Activated naive CD8-positive, alpha-beta T cell treated with anti-CD3 and anti-CD28 coated beads, Interleukin-2, amount 50 U/mL, for 24 hours (primary cell): ENCODE results near the gene ACVR1C.

Experiments used
- ATAC-seq: fragments of 150-1000 bp; cut with Tn5 transposase; one replicate; pipeline ENCODE4 v1.10.0; 2021
- DNase-seq: peaks from one replicate; pipeline ENCODE4 v3.0.0; 2021
- H3K27ac Mint-ChIP-seq: one replicate; pipeline ENCODE4 v1.8.0; 2021; ENCODE audit warnings: mild to moderate bottlenecking, mixed read lengths
- H3K27me3 Mint-ChIP-seq: one replicate; pipeline ENCODE4 v1.8.0; 2021; ENCODE audit warnings: mixed read lengths
- H3K36me3 Mint-ChIP-seq: one replicate; pipeline ENCODE4 v1.8.0; 2021; ENCODE audit warnings: low read depth, mixed read lengths
- H3K4me1 Mint-ChIP-seq: one replicate; pipeline ENCODE4 v1.8.0; 2021; ENCODE audit warnings: mixed read lengths
- H3K4me3 Mint-ChIP-seq: one replicate; pipeline ENCODE4 v1.8.0; 2021; ENCODE audit warnings: mild to moderate bottlenecking, moderate library complexity, mixed read lengths
- H3K9me3 Mint-ChIP-seq: one replicate; pipeline ENCODE4 v1.8.0; 2021; ENCODE audit warnings: mixed read lengths

Gene ACVR1C

GRCh38 chr2:157628477-157629415, at the start of gene ACVR1C:
ACVR1C (minus strand) TSS chr2:157628864; CDS start chr2:157628644, 220 bp downstream.
- Mint-ChIP-seq H3K4me1 (peaks cover 28% of the 10 kb centered on the region), H3K9me3 (peaks cover 4% of the 10 kb centered on the region), H3K27ac (peak within 1 kb of the TSS; percentile 61), H3K27me3 (peaks cover 24% of the 10 kb centered on the region), H3K4me3 (peak within 1 kb of the TSS; percentile 77), H3K36me3 (no peaks in the 10 kb centered on the region)
- DNase-seq: peak; percentile 67
- ATAC-seq: peak; percentile 79

GRCh38 chr2:157677941-157678340, 49.3 kb upstream of the ACVR1C start:
- Mint-ChIP-seq H3K36me3 (no peaks in the 10 kb centered on the region), H3K27me3 (peaks cover 4% of the 10 kb centered on the region), H3K4me1 (no peaks in the 10 kb centered on the region), H3K27ac (no peak overlapping the region), H3K4me3 (no peak overlapping the region), H3K9me3 (no peaks in the 10 kb centered on the region)
- DNase-seq: no peak
- no peak for ATAC-seq

- ATAC-seq: no peak
- Mint-ChIP-seq H3K27ac (no peak overlapping the region), H3K4me3 (no peak overlapping the region), H3K9me3 (no peaks in the 10 kb centered on the region), H3K4me1 (peaks cover 3% of the 10 kb centered on the region), H3K27me3 (peaks cover 2% of the 10 kb centered on the region), H3K36me3 (no peaks in the 10 kb centered on the region)
- DNase-seq: peak; percentile 3
Measured at GRCh38 chr2:157672129-157672528, 43.5 kb upstream of the ACVR1C start.

DNA sequence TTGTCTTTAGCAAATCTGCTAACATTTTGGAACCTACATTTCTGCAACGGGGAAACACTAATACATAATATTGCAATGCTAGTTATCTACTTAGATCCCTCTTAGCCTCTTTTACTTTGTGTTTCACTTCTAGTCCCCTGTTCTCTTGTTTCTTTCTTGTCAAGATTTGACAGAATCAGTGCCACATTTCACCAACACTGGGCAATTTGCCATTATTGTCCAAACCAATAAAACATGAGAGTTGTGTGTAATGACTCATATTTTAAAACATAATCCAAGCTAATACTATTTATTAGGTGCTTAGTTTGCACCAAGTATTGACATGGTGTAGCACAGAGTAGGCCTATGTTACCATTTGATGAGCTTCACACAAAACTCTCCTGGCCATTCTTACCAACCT, 33.7 kb upstream of the ACVR1C start:
- Mint-ChIP-seq H3K36me3 (no peaks in the 10 kb centered on the region), H3K27me3 (no peaks in the 10 kb centered on the region), H3K4me1 (no peaks in the 10 kb centered on the region)

DNA sequence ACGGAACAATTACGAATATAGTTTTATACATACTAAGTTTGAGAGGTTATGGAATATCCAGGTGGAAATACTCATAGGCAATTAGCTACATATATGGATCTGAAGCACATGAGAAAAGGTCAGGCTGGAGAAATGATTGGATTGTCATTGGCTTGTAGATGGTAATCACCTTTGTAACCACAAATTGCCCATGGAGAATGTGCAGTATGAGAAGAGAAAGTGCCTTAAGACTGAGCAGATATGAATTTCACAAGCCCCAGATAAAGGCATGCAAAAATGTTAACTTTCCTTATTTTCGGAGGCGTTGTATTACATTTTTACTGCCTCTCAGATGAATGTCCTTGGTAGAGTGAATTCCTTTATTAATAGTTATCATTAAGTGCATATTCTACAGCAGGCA, 33.1 kb upstream of the ACVR1C start:
- H3K9me3 Mint-ChIP-seq: peaks cover 8% of the 10 kb centered on the region
- no peaks in the 10 kb centered on the region for H3K4me1 Mint-ChIP-seq
- no peak for ATAC-seq

More for the DNA sequence above, 33.7 kb upstream of the ACVR1C start:
- ATAC-seq (no peak), DNase-seq (no peak)
- Mint-ChIP-seq H3K4me3 (no peak overlapping the region), H3K27ac (no peak overlapping the region), H3K9me3 (peaks cover 8% of the 10 kb centered on the region)

GRCh38 chr2:157657858-157658257, 29.2 kb upstream of the ACVR1C start:
- DNase-seq (no peak), ATAC-seq (no peak)
- H3K27ac Mint-ChIP-seq: no peak overlapping the region
- no peaks in the 10 kb centered on the region for H3K27me3 Mint-ChIP-seq
- no peaks in the 10 kb centered on the region for H3K4me1 Mint-ChIP-seq
- H3K9me3 Mint-ChIP-seq: no peaks in the 10 kb centered on the region
- no peak overlapping the region for H3K4me3 Mint-ChIP-seq
- no peaks in the 10 kb centered on the region for H3K36me3 Mint-ChIP-seq

More for the DNA sequence above, 33.1 kb upstream of the ACVR1C start:
- Mint-ChIP-seq H3K27me3 (no peaks in the 10 kb centered on the region), H3K36me3 (no peaks in the 10 kb centered on the region), H3K27ac (no peak overlapping the region), H3K4me3 (no peak overlapping the region)
- DNase-seq: no peak

GRCh38 chr2:157657101-157657500, 28.4 kb upstream of the ACVR1C start:
- Mint-ChIP-seq H3K27me3 (no peaks in the 10 kb centered on the region), H3K36me3 (no peaks in the 10 kb centered on the region), H3K9me3 (no peaks in the 10 kb centered on the region), H3K27ac (no peak overlapping the region), H3K4me3 (no peak overlapping the region), H3K4me1 (no peaks in the 10 kb centered on the region)
- DNase-seq (no peak), ATAC-seq (no peak)

GRCh38 chr2:157644776-157645175, 16.1 kb upstream of the ACVR1C start:
- H3K36me3 Mint-ChIP-seq: no peaks in the 10 kb centered on the region
- no peaks in the 10 kb centered on the region for H3K27me3 Mint-ChIP-seq
- DNase-seq: no peak
- H3K27ac Mint-ChIP-seq: no peak overlapping the region
- H3K4me3 Mint-ChIP-seq: no peak overlapping the region
- H3K9me3 Mint-ChIP-seq: no peaks in the 10 kb centered on the region
- H3K4me1 Mint-ChIP-seq: no peaks in the 10 kb centered on the region
- ATAC-seq: no peak

DNA sequence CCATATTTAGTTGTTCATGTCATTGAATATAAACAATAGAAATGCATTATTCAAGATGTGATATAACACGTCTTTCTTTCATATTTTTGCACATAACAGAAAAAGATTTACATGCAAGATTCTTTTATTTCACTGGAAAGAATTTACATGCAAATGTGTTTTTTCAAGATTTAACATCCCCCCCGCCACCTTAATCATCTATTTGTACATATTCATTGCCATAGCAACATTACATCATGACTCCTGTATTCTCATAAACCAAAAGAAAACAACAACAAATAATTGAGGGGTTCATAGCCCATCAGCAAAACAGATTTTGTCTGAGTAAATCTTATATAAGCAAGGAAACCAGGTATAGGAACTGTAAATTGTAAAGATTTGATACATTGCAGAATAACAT, 3.2 kb upstream of the ACVR1C start:
- DNase-seq (no peak), ATAC-seq (no peak)
- peaks cover 27% of the 10 kb centered on the region for H3K27me3 Mint-ChIP-seq
- no peaks in the 10 kb centered on the region for H3K36me3 Mint-ChIP-seq
- H3K9me3 Mint-ChIP-seq: no peaks in the 10 kb centered on the region
- peaks cover 13% of the 10 kb centered on the region for H3K4me1 Mint-ChIP-seq
- H3K4me3 Mint-ChIP-seq: no peak overlapping the region
- H3K27ac Mint-ChIP-seq: no peak overlapping the region

DNA sequence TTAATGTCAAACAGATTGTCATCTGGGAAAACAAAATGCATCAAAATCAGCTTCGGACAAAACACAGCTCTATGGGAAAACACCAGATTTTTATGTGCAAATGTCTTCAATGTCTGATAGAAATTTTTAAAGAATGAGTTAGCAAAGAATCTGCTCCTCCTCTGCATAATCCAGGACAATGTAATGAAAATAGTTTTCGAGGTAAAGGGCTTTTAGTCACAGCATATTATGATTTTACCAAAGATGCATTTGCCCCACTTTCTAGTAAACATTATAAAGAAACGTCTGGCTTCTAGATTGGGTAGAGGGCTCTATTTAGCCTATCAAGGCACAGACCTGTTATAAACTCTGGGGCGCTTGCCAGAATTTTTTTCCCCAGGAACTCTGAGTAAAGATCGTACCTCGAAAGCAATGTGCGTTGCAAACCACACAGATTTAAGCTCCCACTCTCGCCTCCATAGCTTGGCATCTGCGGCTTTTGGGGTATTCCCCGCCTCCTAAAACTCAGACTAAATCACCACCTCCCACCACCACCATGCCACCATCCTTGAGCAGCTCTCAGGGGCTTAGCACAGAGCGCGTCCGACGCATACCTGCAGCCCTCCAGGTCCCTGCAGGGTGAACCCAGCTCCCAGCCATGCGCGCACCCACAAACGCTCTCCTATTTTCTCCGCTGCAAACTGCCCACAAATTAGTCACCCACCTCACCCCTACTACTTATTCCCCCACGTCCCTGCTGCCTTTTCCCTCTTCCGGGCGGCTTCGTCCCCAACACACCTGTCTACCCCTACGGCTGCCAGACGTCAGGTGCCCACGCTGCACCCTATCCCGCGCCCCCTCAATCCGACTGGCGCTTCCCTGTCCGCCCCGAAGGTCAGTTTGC, 829 bp downstream of the ACVR1C start:
- peak overlapping the region; percentile 77 for H3K4me3 Mint-ChIP-seq
- peak; percentile 76 for ATAC-seq
- H3K9me3 Mint-ChIP-seq: peaks cover 4% of the 10 kb centered on the region
- H3K36me3 Mint-ChIP-seq: no peaks in the 10 kb centered on the region
- DNase-seq: peak; percentile 60
- peaks cover 28% of the 10 kb centered on the region for H3K4me1 Mint-ChIP-seq
- peak overlapping the region; percentile 61 for H3K27ac Mint-ChIP-seq
- peaks cover 24% of the 10 kb centered on the region for H3K27me3 Mint-ChIP-seq

GRCh38 chr2:157625296-157625695, 3.4 kb downstream of the ACVR1C start:
- peaks cover 10% of the 10 kb centered on the region for H3K9me3 Mint-ChIP-seq
- H3K4me1 Mint-ChIP-seq: peaks cover 28% of the 10 kb centered on the region
- H3K4me3 Mint-ChIP-seq: peak overlapping the region; percentile 40
- ATAC-seq (peak; percentile 7), DNase-seq (no peak)
- H3K36me3 Mint-ChIP-seq: no peaks in the 10 kb centered on the region
- peaks cover 18% of the 10 kb centered on the region for H3K27me3 Mint-ChIP-seq
- H3K27ac Mint-ChIP-seq: no peak overlapping the region

DNA sequence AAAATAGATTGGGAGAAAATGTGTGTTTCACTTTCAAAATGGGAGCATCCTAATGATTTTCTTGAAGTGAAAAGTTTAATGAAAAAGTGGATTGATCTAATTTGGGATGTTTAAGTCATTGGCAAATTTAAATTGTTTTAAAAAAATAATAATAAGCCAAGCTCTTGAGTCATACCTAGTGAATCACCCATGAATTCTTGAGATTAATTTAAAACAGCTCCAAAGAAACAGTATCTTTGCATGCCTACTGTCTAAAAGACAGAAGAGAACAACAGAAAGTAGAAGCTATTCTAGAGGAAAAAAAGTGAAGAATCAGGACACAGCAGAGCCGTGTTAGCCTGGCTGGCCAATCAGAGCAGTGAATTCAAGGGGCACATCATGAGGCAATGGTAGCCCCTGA, 7.7 kb downstream of the ACVR1C start:
- no peaks in the 10 kb centered on the region for H3K36me3 Mint-ChIP-seq

DNA sequence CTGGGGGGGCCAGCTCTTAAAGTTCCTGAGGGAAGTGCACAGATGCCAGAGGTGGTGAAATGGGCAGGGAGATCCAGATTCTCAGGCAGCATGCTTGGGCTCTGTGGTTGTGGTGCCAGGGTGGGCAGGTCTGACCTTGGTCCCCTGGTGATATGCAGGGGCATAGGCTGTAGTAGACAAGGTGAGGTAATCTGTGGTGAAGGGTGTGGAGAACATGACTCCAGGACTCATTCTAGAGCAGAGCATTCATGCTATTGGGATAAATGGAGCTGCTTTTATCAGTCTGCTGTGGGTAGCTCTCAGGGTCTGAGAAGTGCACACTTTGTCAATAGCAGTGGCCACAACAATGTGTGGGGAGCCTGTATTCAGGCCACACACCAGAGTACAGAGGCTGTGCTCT, 16.9 kb downstream of the ACVR1C start:
- Mint-ChIP-seq H3K9me3 (peaks cover 9% of the 10 kb centered on the region), H3K4me3 (no peak overlapping the region), H3K4me1 (no peaks in the 10 kb centered on the region), H3K36me3 (peaks cover 2% of the 10 kb centered on the region), H3K27ac (no peak overlapping the region), H3K27me3 (peaks cover 4% of the 10 kb centered on the region)
- no peak for DNase-seq
- no peak for ATAC-seq

More for the DNA sequence above, 7.7 kb downstream of the ACVR1C start:
- Mint-ChIP-seq H3K27ac (no peak overlapping the region), H3K27me3 (peaks cover 8% of the 10 kb centered on the region), H3K4me1 (peaks cover 9% of the 10 kb centered on the region), H3K9me3 (peaks cover 10% of the 10 kb centered on the region), H3K4me3 (no peak overlapping the region)
- no peak for DNase-seq
- no peak for ATAC-seq

- H3K4me3 Mint-ChIP-seq: no peak overlapping the region
- H3K4me1 Mint-ChIP-seq: no peaks in the 10 kb centered on the region
- H3K36me3 Mint-ChIP-seq: peaks cover 2% of the 10 kb centered on the region
- DNase-seq (no peak), ATAC-seq (no peak)
- H3K9me3 Mint-ChIP-seq: peaks cover 9% of the 10 kb centered on the region
- H3K27me3 Mint-ChIP-seq: peaks cover 4% of the 10 kb centered on the region
- H3K27ac Mint-ChIP-seq: no peak overlapping the region
Measured at GRCh38 chr2:157611110-157611509, 17.6 kb downstream of the ACVR1C start.
